ENCODE measurements around the gene NKD1.

NKD1 gene

DNA sequence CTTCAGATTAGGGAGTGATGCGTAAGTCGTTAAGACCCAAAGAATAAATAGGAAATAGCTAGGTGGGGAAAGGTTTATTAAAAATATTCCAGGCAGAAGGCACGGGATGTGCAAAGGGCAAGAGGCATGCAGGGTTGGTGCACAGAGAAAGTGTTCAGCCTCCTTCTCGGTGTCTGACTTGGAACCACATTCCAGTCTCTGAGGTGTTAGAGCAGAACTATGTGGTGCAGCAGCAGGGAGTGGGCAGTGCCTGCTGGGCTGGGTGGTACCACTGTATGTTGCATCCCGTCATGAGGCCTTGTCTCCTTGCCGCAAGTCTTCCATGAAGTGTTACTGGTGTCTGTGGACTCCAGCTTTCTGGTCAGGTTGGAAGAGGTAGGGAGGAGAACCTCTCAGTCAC lies 11.1 kb downstream of the NKD1 start:
- POLR2A ChIA-PET: no interaction called here
- DNase-seq (ENCODE audit: low read depth, low spot score): no peak
- CTCF ChIA-PET: no interaction called here
- TF ChIP-seq, protein P1, sequence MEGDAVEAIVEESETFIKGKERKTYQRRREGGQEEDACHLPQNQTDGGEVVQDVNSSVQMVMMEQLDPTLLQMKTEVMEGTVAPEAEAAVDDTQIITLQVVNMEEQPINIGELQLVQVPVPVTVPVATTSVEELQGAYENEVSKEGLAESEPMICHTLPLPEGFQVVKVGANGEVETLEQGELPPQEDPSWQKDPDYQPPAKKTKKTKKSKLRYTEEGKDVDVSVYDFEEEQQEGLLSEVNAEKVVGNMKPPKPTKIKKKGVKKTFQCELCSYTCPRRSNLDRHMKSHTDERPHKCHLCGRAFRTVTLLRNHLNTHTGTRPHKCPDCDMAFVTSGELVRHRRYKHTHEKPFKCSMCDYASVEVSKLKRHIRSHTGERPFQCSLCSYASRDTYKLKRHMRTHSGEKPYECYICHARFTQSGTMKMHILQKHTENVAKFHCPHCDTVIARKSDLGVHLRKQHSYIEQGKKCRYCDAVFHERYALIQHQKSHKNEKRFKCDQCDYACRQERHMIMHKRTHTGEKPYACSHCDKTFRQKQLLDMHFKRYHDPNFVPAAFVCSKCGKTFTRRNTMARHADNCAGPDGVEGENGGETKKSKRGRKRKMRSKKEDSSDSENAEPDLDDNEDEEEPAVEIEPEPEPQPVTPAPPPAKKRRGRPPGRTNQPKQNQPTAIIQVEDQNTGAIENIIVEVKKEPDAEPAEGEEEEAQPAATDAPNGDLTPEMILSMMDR (IDR thresholded peaks at IDR 0.05; ENCODE audit: insufficient read depth, low read length, missing control alignments): no peak
- no peak overlapping the region for H3K4me3 ChIP-seq (ENCODE audit: low read depth, low read length)

DNA sequence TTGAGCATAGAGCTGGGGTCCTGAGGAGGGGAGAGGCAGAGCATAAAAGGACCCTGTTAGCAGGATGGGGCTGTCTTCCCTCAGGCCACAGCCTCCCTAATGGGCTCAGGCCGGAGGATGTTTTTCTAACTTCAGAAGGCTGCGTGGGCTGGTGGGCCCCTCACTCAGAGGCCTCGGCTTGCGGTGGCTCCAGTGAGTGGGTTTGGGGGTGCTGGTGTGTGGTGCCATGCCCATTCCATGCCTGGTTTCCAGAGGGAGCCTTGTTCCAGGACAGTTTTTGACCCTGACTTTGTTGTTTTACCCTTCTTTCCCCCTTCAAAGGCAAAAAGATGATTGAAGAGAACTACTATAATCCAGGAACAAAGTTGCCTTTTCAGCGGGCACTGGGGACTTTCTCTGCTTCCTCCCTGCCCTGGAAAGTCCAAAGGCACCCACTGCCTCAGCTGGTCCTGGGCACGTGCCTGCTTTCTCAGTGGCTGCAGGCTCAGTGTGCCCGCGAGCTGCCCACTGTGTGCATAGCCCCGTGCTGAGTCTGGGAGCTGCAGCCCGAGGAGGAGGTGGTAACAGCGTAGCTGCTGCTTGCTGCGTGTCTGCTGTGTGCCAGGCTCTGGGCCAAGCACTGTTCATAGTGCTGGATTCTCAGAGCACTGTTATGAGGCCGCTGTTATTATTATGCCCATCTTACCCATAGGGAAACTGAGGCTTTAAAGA lies 11.8 kb downstream of the NKD1 start:
- CTCF ChIA-PET: no interaction called here
- H3K4me3 ChIP-seq (ENCODE audit: low read depth, low read length): no peak overlapping the region
- TF ChIP-seq, protein P1 (IDR thresholded peaks at IDR 0.05; ENCODE audit: insufficient read depth, low read length, missing control alignments): no peak
- DNase-seq (ENCODE audit: low read depth, low spot score): no peak
- POLR2A ChIA-PET: no interaction called here

DNA sequence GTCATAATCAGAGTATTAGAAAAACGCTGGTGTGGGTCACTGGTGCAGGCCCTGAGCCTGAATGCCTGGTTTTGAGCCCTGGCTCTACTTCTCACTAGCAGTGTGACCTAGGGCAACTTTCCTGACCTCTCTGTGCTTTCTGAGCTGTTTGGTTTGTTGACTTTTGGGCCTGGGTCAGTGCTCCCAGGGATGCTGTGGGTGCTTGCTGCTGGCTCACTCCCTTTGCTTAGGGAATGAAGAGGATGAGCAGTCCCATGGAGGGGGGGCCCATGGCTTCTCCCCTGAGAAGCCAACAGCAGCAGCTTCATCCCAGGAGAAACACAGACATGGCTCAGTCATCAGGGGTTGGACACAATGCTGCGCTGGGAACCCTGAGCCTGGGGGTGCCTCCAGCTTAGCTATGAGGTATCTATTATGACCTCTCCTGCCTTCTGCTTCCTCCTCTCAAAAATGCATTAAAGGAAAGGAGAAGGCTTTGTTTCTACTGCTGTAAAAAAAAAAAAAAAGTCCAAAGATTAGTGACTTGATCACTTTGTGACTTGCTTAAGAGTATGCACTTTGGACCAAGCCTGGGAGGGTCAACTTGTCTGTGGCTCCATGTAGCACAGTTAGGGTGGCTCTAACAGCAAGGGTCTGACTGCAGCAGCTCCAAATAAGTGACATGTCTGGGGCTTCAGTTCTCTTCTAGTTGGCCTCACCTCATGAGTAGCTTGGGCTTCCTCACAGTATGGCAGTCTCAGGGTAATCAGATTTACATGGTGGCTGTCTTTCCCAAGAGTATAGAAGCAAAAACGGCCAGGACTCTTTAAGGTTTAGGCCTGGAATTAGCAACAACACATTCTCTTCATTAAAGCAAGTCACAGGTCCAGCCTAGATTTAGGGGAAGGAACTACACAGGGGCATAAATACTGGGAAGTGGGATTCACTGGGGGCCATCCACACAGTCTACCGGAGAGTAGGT lies 13.0 kb downstream of the NKD1 start:
- POLR2A ChIA-PET: no interaction called here
- DNase-seq (ENCODE audit: low read depth, low spot score): no peak
- TF ChIP-seq, protein P1 (IDR thresholded peaks at IDR 0.05; ENCODE audit: insufficient read depth, low read length, missing control alignments): no peak
- no peak overlapping the region for H3K4me3 ChIP-seq (ENCODE audit: low read depth, low read length)
- CTCF ChIA-PET: no interaction called here

DNA sequence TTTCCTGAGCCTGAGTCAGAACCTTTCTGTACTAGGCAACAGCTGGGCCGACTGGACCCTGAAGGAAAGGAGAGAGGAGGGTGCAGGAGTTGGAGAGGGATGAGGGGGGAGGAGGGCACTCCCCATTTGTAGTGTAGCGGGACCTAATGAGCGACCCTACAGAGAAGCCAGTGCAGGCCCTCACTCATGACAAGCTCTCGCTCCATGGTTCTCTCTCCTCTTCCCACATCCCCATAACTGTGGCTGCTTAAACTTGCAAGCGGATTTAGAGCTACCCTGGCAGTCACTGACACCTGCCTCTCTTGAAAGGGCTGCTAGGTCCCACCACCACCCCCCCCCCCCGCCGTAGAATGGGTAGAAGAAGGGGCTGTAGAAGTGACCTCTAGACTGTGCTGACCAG lies 14.5 kb downstream of the NKD1 start:
- ChIA-PET CTCF (no interaction called here), POLR2A (no interaction called here)
- H3K4me3 ChIP-seq (ENCODE audit: low read depth, low read length): no peak overlapping the region
- TF ChIP-seq, protein P1 (IDR thresholded peaks at IDR 0.05; ENCODE audit: insufficient read depth, low read length, missing control alignments): no peak
- DNase-seq (ENCODE audit: low read depth, low spot score): no peak

DNA sequence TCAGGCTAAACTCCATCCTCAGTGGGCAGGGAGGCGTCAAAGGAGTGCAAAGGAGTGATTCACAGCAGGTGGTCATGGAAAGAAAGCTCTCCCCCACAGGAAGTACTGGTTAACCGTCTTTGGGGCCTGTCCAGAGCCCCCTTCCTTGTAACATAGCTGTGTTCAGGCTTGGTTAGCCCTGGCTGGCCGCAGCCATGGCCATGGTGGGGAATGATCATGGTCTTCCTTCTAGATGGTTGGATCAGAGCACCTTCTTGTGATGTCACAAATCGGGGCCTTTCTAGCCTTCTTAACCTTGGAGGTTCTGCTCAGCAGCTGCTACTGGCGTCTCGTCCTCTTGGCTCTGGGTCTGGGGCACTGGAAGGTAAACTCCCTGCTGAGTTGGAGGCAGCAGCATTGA lies 15.8 kb downstream of the NKD1 start:
- POLR2A ChIA-PET: no interaction called here
- TF ChIP-seq, protein P1 (IDR thresholded peaks at IDR 0.05; ENCODE audit: insufficient read depth, low read length, missing control alignments): no peak
- DNase-seq (ENCODE audit: low read depth, low spot score): no peak
- CTCF ChIA-PET: no interaction called here
- no peak overlapping the region for H3K4me3 ChIP-seq (ENCODE audit: low read depth, low read length)

DNA sequence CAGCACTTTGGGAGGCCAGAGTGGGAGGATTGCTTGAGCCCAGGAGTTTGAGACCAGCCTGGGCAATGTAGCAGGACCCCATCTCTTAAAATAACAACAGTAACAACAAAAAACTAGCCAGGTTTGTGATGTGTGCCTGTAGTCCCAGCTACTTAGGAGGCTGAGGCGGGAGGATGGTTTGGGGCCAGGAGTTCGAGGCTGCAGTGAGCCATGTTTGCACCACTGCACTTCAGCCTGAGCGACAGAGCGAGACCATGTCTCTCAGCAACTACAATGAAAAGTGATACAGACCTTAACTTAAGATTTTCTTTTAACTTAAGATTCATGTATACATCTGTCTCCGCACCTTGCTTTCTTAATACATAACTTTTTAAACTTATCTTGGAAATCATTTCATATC lies 17.2 kb downstream of the NKD1 start:
- ChIA-PET POLR2A (no interaction called here), CTCF (no interaction called here)
- no peak for DNase-seq (ENCODE audit: low read depth, low spot score)
- TF ChIP-seq, protein P1 (IDR thresholded peaks at IDR 0.05; ENCODE audit: insufficient read depth, low read length, missing control alignments): no peak
- no peak overlapping the region for H3K4me3 ChIP-seq (ENCODE audit: low read depth, low read length)
